ENCODE results near the gene ARHGEF7. TPM values are rescaled to one million over a fixed set of nuclear protein-coding genes. Genes with fewer than 3 reads are reported as not detected.
A peak's percentile ranks its signal among the peaks of the same experiment; 100 is the strongest.

ARHGEF7 gene
- total and polyA plus RNA-seq, 4 donors: 16.2 to 132 (median 100) TPM

DNA sequence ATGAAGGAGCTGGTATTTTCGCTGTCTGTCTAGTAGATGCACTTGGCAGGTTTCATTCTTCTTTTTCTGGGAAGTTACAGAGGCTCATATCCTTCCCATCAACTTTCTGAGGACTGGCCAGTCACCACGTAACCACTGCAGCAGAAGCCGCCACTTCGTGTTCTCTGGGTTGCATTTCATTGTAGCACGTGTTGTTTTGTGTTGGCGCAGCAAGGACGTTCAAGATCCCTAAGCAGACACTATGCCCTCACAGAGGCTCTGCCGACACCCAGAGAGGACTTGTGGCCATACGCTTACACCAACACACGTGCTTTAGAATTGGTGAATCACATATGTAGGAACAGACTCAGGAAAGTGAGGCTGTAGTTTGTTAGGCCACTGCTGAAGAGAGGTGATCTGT lies 163.1 kb downstream of the ARHGEF7 start:
- Histone ChIP-seq H3K4me3 (ENCODE audit: low read length in 2 of 2) (no peak overlapping the region), H3K4me1 (ENCODE audit: control insufficient read depth in 1 of 2, insufficient read depth in 2 of 2, low read length in 2 of 2) (peaks cover 3% of the 10 kb centered on the region in 2 donors), H3K36me3 (ENCODE audit: control insufficient read depth in 1 of 2, insufficient read depth in 2 of 2, low read length in 1 of 2) (peaks cover 2% of the 10 kb centered on the region in 2 donors), H3K9me3 (ENCODE audit: control insufficient read depth, low read length) (no peaks in the 10 kb centered on the region), H3K27ac (ENCODE audit: low read depth in 1 of 2, low read length in 2 of 2) (peak overlapping the region in 1 of 2 donors; percentile 4), H3K27me3 (ENCODE audit: control insufficient read depth in 1 of 2, insufficient read depth in 2 of 2, low read length in 1 of 2) (no peaks in the 10 kb centered on the region)
- no peak for ATAC-seq (ENCODE audit: low FRiP score)
- WGBS, 2 donors: 79 to 82% methylated on average over 10 of the region's 10 CpGs
- intact Hi-C loops (cut with DNase I): loop anchor here in 1 of 2 donors (10.0 kb wide), 1 partner anchor 53 kb away; no protein-coding TSS in a partner anchor
- no peak for DNase-seq

DNA sequence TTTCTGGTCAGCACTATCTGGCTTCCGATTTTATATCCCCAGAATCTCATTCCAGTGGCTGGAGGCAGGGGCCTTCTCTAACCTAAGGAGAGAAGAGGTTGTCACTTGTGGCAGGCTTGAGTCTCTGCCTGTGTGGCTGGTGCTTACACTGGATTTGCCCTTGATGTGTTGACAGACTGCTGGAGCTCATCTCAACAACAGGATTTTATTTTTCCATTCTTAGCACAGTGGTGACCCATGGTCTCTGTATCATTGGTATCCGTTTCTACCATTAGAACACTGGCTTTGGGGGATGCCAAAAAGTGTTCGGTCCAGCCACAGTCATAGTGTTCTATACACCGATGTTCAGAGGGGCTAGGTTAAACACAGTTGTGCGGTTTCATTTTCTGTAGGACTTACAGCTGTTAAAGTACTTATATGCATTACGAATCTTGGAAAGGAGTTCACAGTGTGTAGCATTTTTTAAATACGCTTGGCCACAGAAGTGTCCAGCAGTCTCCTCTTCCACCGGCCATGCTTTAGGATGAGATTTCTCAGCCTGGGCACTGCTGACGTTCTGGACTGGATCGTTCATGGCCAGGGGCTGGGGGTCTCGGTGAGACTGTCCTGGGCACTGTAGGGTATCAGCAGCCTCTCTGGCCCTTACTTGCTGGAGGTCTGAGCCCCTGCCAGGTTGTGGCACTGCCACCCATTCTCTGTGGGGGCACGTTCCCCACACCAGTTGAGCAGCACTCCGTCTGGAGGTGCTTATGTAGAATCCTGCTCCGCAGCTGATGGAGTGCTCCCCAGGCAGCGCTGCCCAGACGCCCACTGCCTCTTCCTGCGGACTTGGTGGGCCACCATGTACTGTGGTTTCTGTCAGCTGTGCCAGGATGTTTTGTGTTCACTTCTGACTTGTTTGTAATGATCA lies 163.9 kb downstream of the ARHGEF7 start:
- 76 to 80% methylated on average over 17 of the region's 17 CpGs for WGBS, 2 donors
- peak overlapping the region in 1 of 2 donors; percentile 4 for H3K27ac ChIP-seq (ENCODE audit: low read depth in 1 of 2, low read length in 2 of 2)
- intact Hi-C loops (cut with DNase I): loop anchor here in 1 of 2 donors (10.0 kb wide), 1 partner anchor 54 kb away; no protein-coding TSS in a partner anchor
- ATAC-seq (ENCODE audit: low FRiP score): no peak
- no peak for DNase-seq
- H3K4me1 ChIP-seq (ENCODE audit: control insufficient read depth in 1 of 2, insufficient read depth in 2 of 2, low read length in 2 of 2): peaks cover 3% of the 10 kb centered on the region in 2 donors
- H3K9me3 ChIP-seq (ENCODE audit: control insufficient read depth, low read length): no peaks in the 10 kb centered on the region
- no peak overlapping the region for H3K4me3 ChIP-seq (ENCODE audit: low read length in 2 of 2)
- H3K36me3 ChIP-seq (ENCODE audit: control insufficient read depth in 1 of 2, insufficient read depth in 2 of 2, low read length in 1 of 2): peaks cover 2% of the 10 kb centered on the region in 2 donors
- H3K27me3 ChIP-seq (ENCODE audit: control insufficient read depth in 1 of 2, insufficient read depth in 2 of 2, low read length in 1 of 2): no peaks in the 10 kb centered on the region

DNA sequence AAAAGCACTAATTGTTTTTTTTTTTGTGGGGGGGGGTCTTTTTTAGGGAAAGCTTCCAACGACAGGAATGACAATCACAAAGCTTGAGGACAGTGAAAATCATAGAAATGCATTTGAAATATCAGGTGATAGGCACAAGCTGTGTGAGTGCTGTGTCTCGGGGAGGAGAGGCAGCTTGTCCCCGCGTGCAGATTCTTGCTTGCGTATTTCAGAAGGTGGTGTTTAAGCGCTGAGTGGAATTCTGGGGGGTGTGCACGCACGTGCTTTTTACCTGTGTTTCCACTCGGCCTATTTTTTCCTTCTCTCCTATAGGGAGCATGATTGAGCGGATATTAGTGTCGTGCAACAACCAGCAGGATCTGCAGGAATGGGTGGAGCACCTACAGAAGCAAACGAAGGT lies 165.1 kb downstream of the ARHGEF7 start:
- no peak for ATAC-seq (ENCODE audit: low FRiP score)
- peak overlapping the region in 1 of 2 donors; percentile 83 for H3K27ac ChIP-seq (ENCODE audit: low read depth in 1 of 2, low read length in 2 of 2)
- no peak overlapping the region for H3K4me3 ChIP-seq (ENCODE audit: low read length in 2 of 2)
- H3K4me1 ChIP-seq (ENCODE audit: control insufficient read depth in 1 of 2, insufficient read depth in 2 of 2, low read length in 2 of 2): peaks cover 3 to 7% of the 10 kb centered on the region in 2 donors
- 75 to 81% methylated on average over 12 of the region's 12 CpGs for WGBS, 2 donors
- intact Hi-C loops (cut with DNase I): loop anchor here (10.0 kb wide), 2 partner anchors 165 to 365 kb away; partner anchors contain the start of genes ANKRD10 (in 1 of the 2) and ARHGEF7 (in 1 of the 2)
- DNase-seq: no peak
- H3K9me3 ChIP-seq (ENCODE audit: control insufficient read depth, low read length): no peaks in the 10 kb centered on the region
- H3K36me3 ChIP-seq (ENCODE audit: control insufficient read depth in 1 of 2, insufficient read depth in 2 of 2, low read length in 1 of 2): peaks cover 2 to 3% of the 10 kb centered on the region in 2 donors
- no peaks in the 10 kb centered on the region for H3K27me3 ChIP-seq (ENCODE audit: control insufficient read depth in 1 of 2, insufficient read depth in 2 of 2, low read length in 1 of 2)

DNA sequence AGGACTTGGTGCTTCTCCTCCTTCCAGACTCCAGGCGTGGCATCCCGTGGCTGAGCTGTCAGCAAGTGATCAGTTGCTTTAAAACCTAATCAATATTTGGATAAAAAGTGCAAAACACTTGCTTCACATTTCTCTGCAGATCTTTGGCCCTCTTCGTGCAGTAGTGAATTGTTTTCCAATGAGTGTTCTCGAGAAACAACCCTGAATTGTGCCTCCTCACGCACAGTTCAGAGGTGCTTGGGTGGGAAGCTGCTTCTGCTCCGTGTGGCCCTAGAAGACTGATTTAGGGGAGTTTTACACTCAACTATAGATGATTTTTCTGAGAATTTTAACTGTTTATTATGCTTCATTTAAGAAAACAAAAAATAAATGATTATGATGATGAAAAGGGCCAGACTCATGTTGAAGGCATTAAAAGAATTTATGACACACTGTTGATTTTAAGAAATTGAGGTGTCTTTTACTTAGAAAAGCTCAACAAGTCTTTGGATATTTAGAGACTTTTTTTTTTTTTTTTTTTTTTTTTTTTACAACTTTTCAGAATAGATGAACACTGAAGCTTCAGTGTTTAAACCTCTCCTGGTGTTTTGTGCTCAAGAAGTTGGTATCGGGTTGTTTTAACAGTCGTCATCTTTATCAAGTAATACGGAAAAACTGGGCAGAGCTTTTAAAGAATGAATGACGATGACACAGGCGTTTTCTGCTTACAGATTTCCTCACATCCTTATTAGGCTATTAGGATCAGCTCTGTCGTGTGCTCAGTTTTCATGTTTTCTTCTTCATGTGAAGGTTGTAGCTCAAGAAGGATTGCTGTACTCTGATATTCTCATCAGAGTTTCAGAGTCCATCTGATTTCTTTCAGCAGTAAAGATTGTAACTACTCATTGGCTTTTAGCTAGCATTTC lies 165.8 kb downstream of the ARHGEF7 start:
- intact Hi-C loops (cut with DNase I): loop anchor here (10.0 kb wide), 2 partner anchors 166 to 366 kb away; partner anchors contain the start of genes ANKRD10 (in 1 of the 2) and ARHGEF7 (in 1 of the 2)
- WGBS, 2 donors: 15 to 23% methylated on average over 12 of the region's 12 CpGs
- H3K27me3 ChIP-seq (ENCODE audit: control insufficient read depth in 1 of 2, insufficient read depth in 2 of 2, low read length in 1 of 2): no peaks in the 10 kb centered on the region
- H3K27ac ChIP-seq (ENCODE audit: low read depth in 1 of 2, low read length in 2 of 2): peak overlapping the region; percentile 88 to 89
- DNase-seq (no peak), ATAC-seq (ENCODE audit: low FRiP score) (no peak)
- H3K4me1 ChIP-seq (ENCODE audit: control insufficient read depth in 1 of 2, insufficient read depth in 2 of 2, low read length in 2 of 2): peaks cover 3 to 7% of the 10 kb centered on the region in 2 donors
- H3K4me3 ChIP-seq (ENCODE audit: low read length in 2 of 2): no peak overlapping the region
- H3K36me3 ChIP-seq (ENCODE audit: control insufficient read depth in 1 of 2, insufficient read depth in 2 of 2, low read length in 1 of 2): peaks cover 2% of the 10 kb centered on the region in 2 donors
- H3K9me3 ChIP-seq (ENCODE audit: control insufficient read depth, low read length): no peaks in the 10 kb centered on the region

DNA sequence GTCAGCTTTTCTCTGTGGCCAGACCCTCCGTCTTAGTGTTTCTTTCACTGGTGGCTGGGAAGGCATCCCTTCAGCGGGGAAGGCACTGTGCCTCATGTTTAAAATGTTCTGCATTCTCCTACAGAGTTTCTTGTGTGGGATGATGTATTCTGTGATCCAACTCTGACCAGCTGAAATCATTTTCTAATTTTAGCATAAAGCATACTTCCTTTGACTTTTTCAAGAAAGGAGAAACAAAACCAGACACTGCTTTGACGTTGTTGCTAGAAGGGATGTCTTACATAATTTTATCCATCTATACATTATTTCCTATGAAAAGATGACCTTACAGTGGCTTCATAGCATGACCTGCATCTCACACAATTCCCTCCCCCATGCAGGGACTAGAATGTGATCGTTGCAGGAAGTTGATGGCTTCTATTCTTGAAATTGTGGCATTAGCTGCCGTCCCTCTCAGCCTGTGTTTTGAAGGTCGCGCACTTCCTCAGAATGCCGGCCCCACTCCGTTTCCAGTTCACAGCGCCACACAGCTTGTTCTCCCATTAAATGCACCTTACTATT lies 166.7 kb downstream of the ARHGEF7 start:
- H3K27me3 ChIP-seq (ENCODE audit: control insufficient read depth in 1 of 2, insufficient read depth in 2 of 2, low read length in 1 of 2): no peaks in the 10 kb centered on the region
- H3K36me3 ChIP-seq (ENCODE audit: control insufficient read depth in 1 of 2, insufficient read depth in 2 of 2, low read length in 1 of 2): peaks cover 2 to 4% of the 10 kb centered on the region in 2 donors
- ATAC-seq (ENCODE audit: low FRiP score) (peak; percentile 66), DNase-seq (no peak)
- intact Hi-C loops (cut with DNase I): loop anchor here (10.0 kb wide), 2 partner anchors 167 to 367 kb away; partner anchors contain the start of genes ANKRD10 (in 1 of the 2) and ARHGEF7 (in 1 of the 2)
- H3K27ac ChIP-seq (ENCODE audit: low read depth in 1 of 2, low read length in 2 of 2): peak overlapping the region; percentile 89 to 96
- H3K4me1 ChIP-seq (ENCODE audit: control insufficient read depth in 1 of 2, insufficient read depth in 2 of 2, low read length in 2 of 2): peaks cover 3 to 7% of the 10 kb centered on the region in 2 donors
- no peaks in the 10 kb centered on the region for H3K9me3 ChIP-seq (ENCODE audit: control insufficient read depth, low read length)
- 3 to 5% methylated on average over 10 of the region's 10 CpGs for WGBS, 2 donors
- H3K4me3 ChIP-seq (ENCODE audit: low read length in 2 of 2): no peak overlapping the region

DNA sequence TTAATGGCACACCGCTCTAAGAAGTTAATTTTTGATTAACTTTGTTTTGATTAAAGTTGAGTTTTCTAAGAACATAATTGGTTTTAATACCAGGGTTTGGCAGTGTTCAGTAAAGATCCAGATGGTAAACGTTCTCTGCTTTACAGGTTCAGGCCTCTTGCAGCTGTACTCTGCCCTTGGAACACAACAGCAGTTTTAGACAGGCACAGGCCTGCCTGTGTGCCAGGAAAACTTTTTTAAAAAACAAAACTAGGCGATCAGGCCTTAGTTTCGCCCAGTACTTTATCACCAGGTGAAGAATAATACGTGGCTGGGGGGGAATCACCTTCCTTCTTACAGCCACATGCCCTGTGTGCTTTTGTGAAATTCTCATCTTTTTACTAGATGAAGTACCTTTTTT lies 167.3 kb downstream of the ARHGEF7 start:
- H3K9me3 ChIP-seq (ENCODE audit: control insufficient read depth, low read length): no peaks in the 10 kb centered on the region
- WGBS, 2 donors: 9 to 10% methylated on average over 5 of the region's 5 CpGs
- H3K4me1 ChIP-seq (ENCODE audit: control insufficient read depth in 1 of 2, insufficient read depth in 2 of 2, low read length in 2 of 2): peaks cover 3 to 7% of the 10 kb centered on the region in 2 donors
- no peaks in the 10 kb centered on the region for H3K27me3 ChIP-seq (ENCODE audit: control insufficient read depth in 1 of 2, insufficient read depth in 2 of 2, low read length in 1 of 2)
- H3K27ac ChIP-seq (ENCODE audit: low read depth in 1 of 2, low read length in 2 of 2): peak overlapping the region; percentile 77 to 89
- DNase-seq (no peak), ATAC-seq (ENCODE audit: low FRiP score) (no peak)
- no peak overlapping the region for H3K4me3 ChIP-seq (ENCODE audit: low read length in 2 of 2)
- intact Hi-C loops (cut with DNase I): loop anchor here (10.0 kb wide), 2 partner anchors 168 to 368 kb away; partner anchors contain the start of genes ANKRD10 (in 1 of the 2) and ARHGEF7 (in 1 of the 2)
- peaks cover 2 to 4% of the 10 kb centered on the region in 2 donors for H3K36me3 ChIP-seq (ENCODE audit: control insufficient read depth in 1 of 2, insufficient read depth in 2 of 2, low read length in 1 of 2)

DNA sequence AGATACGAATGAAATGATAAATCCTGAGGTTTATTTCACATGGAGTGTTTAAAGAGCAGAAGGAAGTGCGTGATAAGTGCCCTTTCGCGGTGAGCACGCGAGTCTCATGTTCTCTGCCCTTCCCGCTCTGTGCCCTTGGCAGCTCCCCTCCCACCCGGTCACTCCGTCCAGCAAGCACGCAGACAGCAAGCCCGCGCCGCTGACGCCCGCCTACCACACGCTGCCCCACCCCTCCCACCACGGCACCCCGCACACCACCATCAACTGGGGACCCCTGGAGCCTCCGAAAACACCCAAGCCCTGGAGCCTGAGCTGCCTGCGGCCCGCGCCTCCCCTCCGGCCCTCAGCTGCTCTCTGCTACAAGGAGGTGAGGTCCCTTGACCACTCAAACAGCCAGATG lies 167.9 kb downstream of the ARHGEF7 start:
- H3K4me3 ChIP-seq (ENCODE audit: low read length in 2 of 2): no peak overlapping the region
- H3K4me1 ChIP-seq (ENCODE audit: control insufficient read depth in 1 of 2, insufficient read depth in 2 of 2, low read length in 2 of 2): peaks cover 3 to 7% of the 10 kb centered on the region in 2 donors
- intact Hi-C loops (cut with DNase I): loop anchor here (10.0 kb wide), 2 partner anchors 168 to 368 kb away; partner anchors contain the start of genes ANKRD10 (in 1 of the 2) and ARHGEF7 (in 1 of the 2)
- no peaks in the 10 kb centered on the region for H3K9me3 ChIP-seq (ENCODE audit: control insufficient read depth, low read length)
- H3K36me3 ChIP-seq (ENCODE audit: control insufficient read depth in 1 of 2, insufficient read depth in 2 of 2, low read length in 1 of 2): peaks cover 2 to 4% of the 10 kb centered on the region in 2 donors
- DNase-seq: no peak
- peak; percentile 24 for ATAC-seq (ENCODE audit: low FRiP score)
- peak overlapping the region; percentile 77 to 89 for H3K27ac ChIP-seq (ENCODE audit: low read depth in 1 of 2, low read length in 2 of 2)
- no peaks in the 10 kb centered on the region for H3K27me3 ChIP-seq (ENCODE audit: control insufficient read depth in 1 of 2, insufficient read depth in 2 of 2, low read length in 1 of 2)
- 67 to 77% methylated on average over 23 of the region's 23 CpGs for WGBS, 2 donors
